CD4-positive, alpha-beta T cell treated with Interleukin-4 for 1 hour (primary cell): ENCODE measurements around the gene CCNL2.
A peak's percentile ranks its signal among the peaks of the same experiment; 100 is the strongest.
"Not testable (repeated sequence)": the region's sequence is repeated elsewhere in the genome, so short reads cannot be mapped to it uniquely, and the experiment has no call there.

Experiments used
- DNase-seq, 2 donors: peaks; one replicate each; pipeline ENCODE4 v3.0.0-alpha.2; 2020 to 2022

The CCNL2 gene

GRCh38 chr1:1397839-1398523 lies 1.2 kb downstream of the CCNL2 start:
- no peak for DNase-seq

GRCh38 chr1:1395166-1395565 lies 4.0 kb downstream of the CCNL2 start:
- no peak for DNase-seq

- DNase-seq: no peak
Observed at GRCh38 chr1:1394116-1394515, 5.0 kb downstream of the CCNL2 start.

DNA sequence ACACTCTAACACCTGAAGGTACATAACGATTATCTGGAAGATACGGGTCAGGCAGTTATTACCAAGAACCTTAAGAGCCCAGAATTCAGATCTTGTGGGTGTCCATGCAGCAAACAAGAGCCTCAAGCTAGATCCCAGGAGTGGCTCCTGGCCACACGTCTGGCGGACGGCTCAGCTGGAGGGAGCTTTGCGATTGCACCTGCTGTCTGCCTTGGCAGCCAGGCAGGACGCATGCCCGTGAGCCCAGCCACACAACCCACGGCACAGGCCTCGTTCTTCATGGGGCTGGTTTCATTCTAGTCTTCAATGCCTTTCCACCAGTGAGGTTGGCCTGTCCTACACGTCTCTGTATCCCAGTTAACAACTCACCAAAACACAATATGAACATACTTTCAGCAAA lies 5.7 kb downstream of the CCNL2 start:
- no peak for DNase-seq

GRCh38 chr1:1393014-1393413 lies 6.1 kb downstream of the CCNL2 start:
- DNase-seq: no peak

DNA sequence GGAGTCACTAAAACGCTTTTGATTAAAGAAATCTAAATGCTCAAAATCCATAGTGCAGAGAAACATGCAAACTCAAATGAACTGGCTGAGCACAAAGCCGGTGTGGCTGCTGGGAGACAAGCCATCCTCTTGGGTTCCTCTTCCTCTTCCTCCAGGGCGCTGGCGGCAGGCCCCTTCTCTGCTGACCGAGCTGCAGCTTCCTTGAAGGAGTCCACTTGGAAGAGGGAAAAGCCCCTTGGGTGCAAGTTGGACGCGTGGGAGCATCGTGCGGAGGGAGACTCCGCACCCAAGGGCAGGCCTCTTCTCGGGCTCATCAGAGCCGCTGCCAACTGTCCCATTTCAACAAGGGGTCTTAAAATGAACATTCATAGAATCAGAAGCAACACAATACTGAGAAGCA lies 7.9 kb downstream of the CCNL2 start:
- no peak for DNase-seq

- DNase-seq: no peak
Observed at GRCh38 chr1:1390675-1391074, 8.5 kb downstream of the CCNL2 start.

DNA sequence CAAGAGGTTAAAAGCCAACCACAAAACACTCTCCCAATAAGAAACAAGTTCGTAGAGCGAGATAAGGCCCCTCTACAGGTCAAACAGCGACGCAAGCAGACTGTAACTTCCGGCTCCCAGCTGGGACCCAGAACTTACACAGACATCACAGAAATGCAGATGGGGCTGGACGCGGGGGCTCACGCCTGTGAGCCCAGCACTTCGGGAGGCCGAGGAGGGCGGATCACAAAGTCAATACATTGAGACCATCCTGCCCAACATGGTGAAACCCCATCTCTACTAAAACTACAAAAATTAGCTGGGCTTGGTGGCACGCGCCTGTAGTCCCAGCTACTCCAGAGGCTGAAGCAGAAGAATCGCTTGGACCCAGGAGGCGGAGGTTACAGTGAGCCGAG lies 11.1 kb downstream of the CCNL2 start:
- no peak for DNase-seq

DNA sequence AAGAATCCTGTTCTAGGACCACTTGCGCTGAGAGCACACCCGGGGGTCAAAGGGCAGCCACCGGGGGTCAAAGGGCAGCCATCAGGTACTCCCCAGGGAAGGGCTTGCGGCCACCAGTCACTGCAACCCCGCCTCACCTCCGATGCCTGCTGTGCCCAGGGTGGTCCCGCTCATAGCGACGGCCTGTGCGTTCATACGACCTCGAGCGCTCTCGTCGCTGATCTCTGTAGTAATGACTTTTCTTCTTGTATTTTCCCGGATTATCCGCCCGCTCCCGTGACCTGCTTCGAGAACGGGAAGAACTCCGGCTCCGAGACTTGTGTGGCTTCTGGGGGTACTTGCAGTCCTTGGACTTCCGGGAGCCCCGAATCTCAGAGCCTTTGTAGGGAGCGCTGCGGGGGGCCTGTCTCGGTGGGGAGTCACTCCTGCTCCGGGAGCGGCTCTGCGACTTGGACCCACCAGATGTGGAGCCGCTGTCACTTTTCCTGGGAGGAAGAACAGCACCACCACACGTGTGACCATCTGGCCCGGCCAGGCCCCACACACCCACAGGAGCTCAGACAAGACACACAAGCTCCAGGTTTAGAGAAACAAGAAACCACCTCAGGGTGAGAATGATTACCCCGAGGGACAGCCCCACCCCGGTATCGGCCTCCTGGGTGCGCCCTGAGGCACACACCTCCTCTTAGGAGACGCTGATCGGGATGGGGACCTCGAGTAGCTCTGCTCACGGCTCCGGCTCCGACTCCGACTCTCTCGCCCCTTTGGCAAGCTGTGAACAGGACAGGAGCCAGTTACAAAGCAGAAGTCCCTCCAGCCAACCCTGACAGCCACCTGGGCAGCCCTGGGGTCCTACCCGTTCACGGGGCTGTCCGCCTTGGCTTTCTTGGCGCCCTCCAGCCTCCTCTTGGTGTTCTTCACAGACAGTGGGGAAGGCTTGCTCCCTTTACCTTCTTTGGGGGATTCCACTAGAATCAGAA lies 11.7 kb downstream of the CCNL2 start:
- no peak for DNase-seq

DNA sequence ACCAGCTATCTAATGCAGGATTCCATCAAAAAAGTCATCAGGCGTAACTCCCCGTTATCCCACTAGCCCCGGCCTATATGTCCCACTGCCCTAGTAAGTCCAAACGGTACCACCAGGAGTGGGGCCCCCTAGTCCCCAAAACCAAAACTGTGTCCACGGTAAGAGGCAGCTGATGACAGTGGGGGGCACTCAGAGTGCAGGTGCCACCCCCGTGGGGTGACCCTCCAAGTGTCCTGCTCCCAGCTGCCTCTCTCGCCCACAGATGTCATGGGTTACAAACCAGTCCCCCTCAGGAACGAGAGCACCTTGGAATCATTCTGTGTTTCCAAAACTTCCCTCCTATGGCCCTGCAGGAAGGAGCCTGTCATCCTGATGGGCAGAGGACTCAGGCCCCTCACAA lies 13.2 kb downstream of the CCNL2 start:
- DNase-seq: no peak

DNA sequence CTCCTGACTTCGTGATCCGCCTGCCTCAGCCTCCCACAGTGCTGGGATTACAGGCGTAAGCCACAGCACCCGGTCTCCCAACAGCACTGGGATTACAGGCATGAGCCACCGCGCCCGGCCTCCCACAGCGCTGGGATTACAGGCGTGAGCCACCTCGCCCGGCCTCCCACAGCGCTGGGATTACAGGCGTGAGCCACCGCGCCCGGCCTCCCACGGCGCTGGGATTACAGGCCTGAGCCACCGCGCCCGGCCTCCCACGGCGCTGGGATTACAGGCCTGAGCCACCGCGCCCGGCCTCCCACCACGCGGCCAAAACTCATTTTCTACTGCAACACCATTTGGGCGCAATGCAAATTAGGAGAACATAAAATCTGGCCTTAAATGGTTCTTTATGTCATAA lies 13.8 kb downstream of the CCNL2 start:
- DNase-seq: not testable (repeated sequence)

DNA sequence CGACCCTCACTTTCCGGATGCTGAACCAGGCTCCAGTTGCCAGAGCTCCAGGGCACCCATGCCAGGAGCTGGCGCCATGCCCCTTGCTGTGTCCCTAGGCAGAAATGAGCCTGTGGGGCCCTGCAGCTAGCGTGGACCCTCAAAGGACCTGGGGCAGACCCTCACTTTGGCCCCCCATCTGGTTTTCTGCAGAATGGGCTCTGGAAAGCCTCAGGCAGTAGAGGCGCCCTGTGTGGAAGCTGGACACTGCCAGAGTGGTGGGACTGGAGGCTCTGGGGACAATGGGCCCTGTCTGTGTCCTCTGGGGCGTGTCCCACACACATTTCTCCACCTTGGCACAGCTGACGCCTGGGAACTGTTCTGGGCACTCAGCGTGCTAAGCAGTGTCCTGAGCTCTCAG lies 17.8 kb downstream of the CCNL2 start:
- no peak for DNase-seq

DNA sequence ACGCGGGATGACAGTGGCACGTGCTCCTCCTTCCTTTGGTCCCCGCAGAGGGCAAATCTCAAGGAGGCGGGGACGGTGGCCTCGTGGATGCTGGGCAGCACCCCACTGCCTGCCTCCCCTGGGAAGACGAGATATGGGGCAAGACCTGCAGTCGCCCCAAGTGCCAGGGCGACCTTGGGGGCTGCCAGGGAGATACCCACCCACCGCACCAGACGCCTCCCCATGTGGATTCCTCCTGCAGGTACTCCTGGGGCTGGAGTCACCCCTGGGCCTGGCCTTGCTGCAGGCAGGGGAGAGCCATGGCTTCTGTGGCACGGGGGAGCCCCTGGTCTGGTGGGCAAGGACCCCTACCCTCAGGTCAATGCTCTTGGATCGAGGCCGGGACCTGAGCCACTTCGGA lies 18.3 kb downstream of the CCNL2 start:
- DNase-seq: no peak

- DNase-seq: no peak
Observed at GRCh38 chr1:1377540-1378205, 21.5 kb downstream of the CCNL2 start.

DNA sequence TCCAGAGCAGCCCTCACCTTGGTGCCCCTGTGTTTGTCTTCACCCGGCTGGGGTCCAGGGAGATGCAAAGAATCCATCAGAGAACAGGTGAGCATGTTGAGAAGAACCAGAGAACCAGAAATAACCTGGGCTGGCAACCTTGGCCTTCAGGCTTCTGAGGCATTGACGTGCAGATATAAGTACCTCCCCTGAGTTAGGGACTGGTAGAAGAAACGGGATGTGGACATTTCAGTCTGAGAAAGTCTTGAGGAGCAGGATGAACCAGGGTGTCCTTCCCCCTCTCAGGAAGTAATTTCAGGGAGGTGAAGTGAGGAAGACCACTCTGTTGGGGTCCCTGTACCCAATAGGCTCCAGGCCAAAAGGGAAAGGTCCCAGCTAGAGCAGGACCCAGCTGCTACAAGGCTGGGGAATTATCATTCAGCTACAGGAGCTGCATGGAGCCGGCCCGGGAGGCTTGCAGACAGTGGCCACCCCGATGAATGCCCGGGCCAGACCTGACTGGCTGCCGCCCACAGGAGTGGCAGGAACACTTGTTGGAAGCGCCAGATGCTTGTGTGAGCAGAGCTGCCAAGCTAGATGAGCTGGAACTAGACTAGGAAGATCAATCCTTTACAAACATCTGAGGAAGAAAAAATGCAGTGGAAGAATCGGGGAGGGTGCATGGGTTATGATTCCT lies 22.4 kb downstream of the CCNL2 start:
- no peak for DNase-seq

- DNase-seq: peak; percentile 99
Observed at GRCh38 chr1:1374929-1375662, 24.0 kb downstream of the CCNL2 start, which contains the start of gene AURKAIP1. TSS of gene AURKAIP1 (minus strand) at chr1:1375207. CDS start at chr1:1374756, 451 bp downstream.

DNA sequence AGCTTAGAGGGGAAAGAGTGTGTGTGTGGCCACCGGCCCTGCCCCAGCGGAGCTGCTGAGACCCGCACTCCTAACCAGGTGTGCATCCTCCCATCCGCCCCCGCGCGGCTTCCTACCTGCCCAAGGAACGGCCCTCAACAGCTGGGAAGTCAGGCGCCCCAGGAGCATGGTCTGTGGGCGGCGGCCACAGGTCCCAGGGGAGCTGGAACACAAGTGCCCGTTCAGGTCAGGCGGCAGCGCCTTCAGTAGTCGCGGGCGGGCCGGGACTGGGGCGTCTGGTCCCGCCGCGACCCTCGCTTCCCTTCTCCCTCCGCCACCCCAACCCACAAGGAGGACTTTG lies 24.6 kb downstream of the CCNL2 start:
- no peak for DNase-seq

DNA sequence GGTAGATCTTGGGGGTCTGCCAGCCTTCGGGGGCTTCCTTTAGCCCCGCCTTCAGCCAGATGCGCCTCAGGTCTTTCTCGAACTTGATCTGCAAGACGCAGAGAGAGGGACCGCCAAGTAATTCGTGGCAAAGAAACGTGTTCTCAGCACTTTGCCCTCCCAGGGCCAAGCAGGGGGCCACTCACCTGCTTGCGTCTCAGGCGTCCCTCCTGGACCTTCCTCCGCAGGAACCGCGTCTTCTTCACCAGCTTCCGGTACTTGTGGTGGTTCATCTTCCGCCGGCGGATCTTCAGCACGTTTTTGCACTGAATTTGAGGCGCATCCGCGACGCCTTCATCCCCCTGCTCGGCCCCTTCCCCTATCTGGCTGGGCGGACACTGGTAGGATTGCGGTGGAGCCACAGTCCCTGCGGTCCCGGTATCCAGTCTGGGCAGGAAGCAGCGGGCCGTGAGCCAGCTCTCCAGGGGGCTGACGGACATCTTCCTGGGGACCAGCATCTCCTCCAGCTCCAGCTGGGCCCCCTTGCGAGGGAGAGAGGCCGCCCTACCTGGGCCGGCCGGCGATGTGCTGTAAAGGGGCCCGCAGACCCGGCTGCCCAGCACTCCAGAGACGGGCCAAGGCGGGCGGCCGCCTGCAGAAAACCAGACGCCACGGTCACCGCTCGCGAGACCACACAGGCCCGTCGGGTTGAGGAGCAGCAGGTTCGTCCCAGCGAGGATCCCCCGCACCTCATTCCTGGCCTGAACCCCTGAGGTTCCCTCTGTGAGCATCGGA lies 25.1 kb downstream of the CCNL2 start:
- DNase-seq: no peak

DNA sequence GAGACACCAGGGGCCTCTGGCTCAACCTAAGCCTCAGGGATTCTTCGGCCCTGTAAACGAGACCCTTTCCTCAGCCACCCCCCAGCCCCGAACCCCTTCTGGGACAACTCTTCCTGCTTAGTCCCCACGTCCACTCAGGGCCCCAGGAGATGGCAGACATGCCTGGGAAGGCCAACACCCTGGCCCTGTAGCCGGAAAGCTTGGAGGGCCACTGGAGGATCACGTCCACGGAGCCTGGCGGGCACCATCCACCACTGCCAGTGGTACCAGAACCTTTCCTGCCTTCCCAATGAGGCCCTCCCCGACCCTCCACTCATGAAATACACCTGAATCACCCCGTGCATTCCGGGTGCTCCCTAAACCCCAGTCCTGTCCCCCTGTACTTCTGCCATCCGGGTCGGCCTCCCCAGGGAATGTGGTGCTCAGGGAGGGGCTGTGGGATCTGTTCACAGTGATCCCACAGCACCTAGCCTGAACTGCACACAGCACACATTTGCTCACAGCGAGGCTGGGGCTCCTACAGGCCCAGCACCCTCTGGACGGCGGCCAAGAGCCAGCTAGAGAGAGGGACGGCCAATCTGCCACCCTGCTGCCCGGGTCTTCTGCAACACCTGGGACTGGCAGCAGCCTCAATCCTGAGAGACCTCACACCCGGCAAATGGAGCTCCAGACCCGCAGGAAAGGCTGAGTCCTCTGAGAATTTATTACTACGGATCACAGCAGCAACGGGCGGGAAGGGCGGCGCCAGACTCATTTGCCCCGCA lies 25.9 kb downstream of the CCNL2 start:
- DNase-seq: no peak
